ENCODE data around the gene BPIFB2. TPM values are rescaled to one million over a fixed set of nuclear protein-coding genes. Genes with fewer than 3 reads are reported as not detected.

BPIFB2 gene
- polyA plus RNA-seq, 1 of the 3 experiments (the other 2 are of a cell fraction): not detected

GRCh38 chr20:32983459-32984112 lies 23.9 kb upstream of the BPIFB2 start:
- no peak overlapping the region for H2AFZ ChIP-seq (ENCODE audit: low read depth)
- H3K9me2 ChIP-seq: no peaks in the 10 kb centered on the region
- WGBS (ENCODE audit: low lambda C conversion rate): 67% methylated on average over 9 of the region's 12 CpGs
- peaks cover 0 to 3% of the 10 kb centered on the region in 2 experiments; a peak in 1 of 4 replicates for H3K4me1 ChIP-seq (ENCODE audit: control insufficient read depth in 1 of 2, insufficient read depth in 2 of 2, low read depth in 1 of 2, low read length in 1 of 2)
- H3K27me3 ChIP-seq (ENCODE audit: insufficient read depth): no peaks in the 10 kb centered on the region
- H3K79me2 ChIP-seq (ENCODE audit: insufficient read depth): no peaks in the 10 kb centered on the region
- no peak overlapping the region for H3K9ac ChIP-seq
- no peak overlapping the region for H3K4me2 ChIP-seq
- no peak for DNase-seq
- H4K20me1 ChIP-seq (ENCODE audit: insufficient read depth): no peaks in the 10 kb centered on the region
- no peaks in the 10 kb centered on the region for H3F3A ChIP-seq (replicated peaks; ENCODE audit: insufficient read depth)
- H3K27ac ChIP-seq (ENCODE audit: low read depth in 2 of 2, low read length in 1 of 2): no peak overlapping the region
- H3K4me3 ChIP-seq (ENCODE audit: low read depth in 2 of 2, low read length in 1 of 2): no peak overlapping the region
- H3K9me3 ChIP-seq: no peaks in the 10 kb centered on the region
- H3K36me3 ChIP-seq (replicated peaks in 1 of 2; ENCODE audit: control insufficient read depth in 1 of 2, insufficient read depth in 2 of 2, low read length in 1 of 2): no peaks in the 10 kb centered on the region
- ChIA-PET CTCF (interaction anchor here (1.1 kb wide), 1 partner anchor 10 kb away, joined by 3 read pairs; no protein-coding TSS in a partner anchor), POLR2A (no interaction called here)
- TF ChIP-seq, protein P1, sequence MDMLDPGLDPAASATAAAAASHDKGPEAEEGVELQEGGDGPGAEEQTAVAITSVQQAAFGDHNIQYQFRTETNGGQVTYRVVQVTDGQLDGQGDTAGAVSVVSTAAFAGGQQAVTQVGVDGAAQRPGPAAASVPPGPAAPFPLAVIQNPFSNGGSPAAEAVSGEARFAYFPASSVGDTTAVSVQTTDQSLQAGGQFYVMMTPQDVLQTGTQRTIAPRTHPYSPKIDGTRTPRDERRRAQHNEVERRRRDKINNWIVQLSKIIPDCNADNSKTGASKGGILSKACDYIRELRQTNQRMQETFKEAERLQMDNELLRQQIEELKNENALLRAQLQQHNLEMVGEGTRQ (IDR thresholded peaks at IDR 0.05; ENCODE audit: borderline replicate concordance, low read depth, low read length): no peak
- TF ChIP-seq TCF12 (IDR thresholded peaks at IDR 0.05) (no peak), EZH2phosphoT487 (IDR thresholded peaks at IDR 0.05; ENCODE audit: borderline replicate concordance, low read depth) (no peak), POLR2AphosphoS5 (IDR thresholded peaks at IDR 0.05; ENCODE audit: low read depth, low read length) (no peak), TAF1 (IDR thresholded peaks at IDR 0.05; ENCODE audit: borderline replicate concordance, low read depth, low read length) (no peak), SIN3A (IDR thresholded peaks at IDR 0.05; ENCODE audit: borderline replicate concordance, low read depth, low read length) (no peak), GABPA (IDR thresholded peaks at IDR 0.05; ENCODE audit: low read depth) (no peak)

GRCh38 chr20:32984196-32984595 lies 23.3 kb upstream of the BPIFB2 start:
- 60% methylated on average over 7 of the region's 7 CpGs for WGBS (ENCODE audit: low lambda C conversion rate)
- Histone ChIP-seq H3F3A (replicated peaks; ENCODE audit: insufficient read depth) (no peaks in the 10 kb centered on the region), H3K79me2 (ENCODE audit: insufficient read depth) (no peaks in the 10 kb centered on the region), H3K9me2 (no peaks in the 10 kb centered on the region), H3K9ac (no peak overlapping the region), H4K20me1 (ENCODE audit: insufficient read depth) (no peaks in the 10 kb centered on the region), H2AFZ (ENCODE audit: low read depth) (no peak overlapping the region), H3K4me2 (no peak overlapping the region), H3K27me3 (ENCODE audit: insufficient read depth) (no peaks in the 10 kb centered on the region), H3K4me3 (ENCODE audit: low read depth in 2 of 2, low read length in 1 of 2) (no peak overlapping the region), H3K36me3 (replicated peaks in 1 of 2; ENCODE audit: control insufficient read depth in 1 of 2, insufficient read depth in 2 of 2, low read length in 1 of 2) (no peaks in the 10 kb centered on the region), H3K4me1 (ENCODE audit: control insufficient read depth in 1 of 2, insufficient read depth in 2 of 2, low read depth in 1 of 2, low read length in 1 of 2) (peaks cover 0 to 3% of the 10 kb centered on the region in 2 experiments; a peak in 1 of 4 replicates), H3K9me3 (no peaks in the 10 kb centered on the region), H3K27ac (ENCODE audit: low read depth in 2 of 2, low read length in 1 of 2) (no peak overlapping the region)
- DNase-seq: no peak
- POLR2A ChIA-PET: no interaction called here
- CTCF ChIA-PET: no interaction called here
- TF ChIP-seq MXI1 (IDR thresholded peaks at IDR 0.05; ENCODE audit: low read depth, low read length) (no peak), JUND (IDR thresholded peaks at IDR 0.05) (no peak), GABPA (IDR thresholded peaks at IDR 0.05; ENCODE audit: low read depth) (no peak), PBX3 (IDR thresholded peaks at IDR 0.05) (no peak), RCOR1 (IDR thresholded peaks at IDR 0.05; ENCODE audit: low read length) (no peak), YY1 (IDR thresholded peaks at IDR 0.05; ENCODE audit: low read depth) (no peak), RXRA (IDR thresholded peaks at IDR 0.05; ENCODE audit: borderline replicate concordance, low read depth) (no peak), REST (IDR thresholded peaks at IDR 0.05; ENCODE audit: low read depth, low read length) (no peak), RFX5 (IDR thresholded peaks at IDR 0.05; ENCODE audit: low read length) (no peak), GATA2 (CRISPR knock-in tag; IDR thresholded peaks at IDR 0.05) (no peak), IRF3 (IDR thresholded peaks at IDR 0.05; ENCODE audit: low read depth, low read length) (no peak), RAD21 (IDR thresholded peaks at IDR 0.05; ENCODE audit: low read length) (no peak), TCF12 (IDR thresholded peaks at IDR 0.05) (no peak)
- TF ChIP-seq, protein P2, sequence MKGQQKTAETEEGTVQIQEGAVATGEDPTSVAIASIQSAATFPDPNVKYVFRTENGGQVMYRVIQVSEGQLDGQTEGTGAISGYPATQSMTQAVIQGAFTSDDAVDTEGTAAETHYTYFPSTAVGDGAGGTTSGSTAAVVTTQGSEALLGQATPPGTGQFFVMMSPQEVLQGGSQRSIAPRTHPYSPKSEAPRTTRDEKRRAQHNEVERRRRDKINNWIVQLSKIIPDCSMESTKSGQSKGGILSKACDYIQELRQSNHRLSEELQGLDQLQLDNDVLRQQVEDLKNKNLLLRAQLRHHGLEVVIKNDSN (IDR thresholded peaks at IDR 0.05; ENCODE audit: borderline replicate concordance, low read depth): no peak

All from SK-N-SH (cell line).